ENCODE data around the gene KLF4. TPM values are rescaled to one million over a fixed set of nuclear protein-coding genes. Genes with fewer than 3 reads are reported as not detected.

KLF4 gene
- total RNA-seq, 1 donor from 2014 or later: 131 TPM

GRCh38 chr9:107460153-107461023, 29.2 kb downstream of the KLF4 start:
- no peak for TF ChIP-seq CTCF (IDR thresholded peaks at IDR 0.05)
- DNase-seq (ENCODE audit: extremely low spot score, unreplicated experiment): no peak
- Mint-ChIP-seq H3K9me3 (ENCODE audit: unreplicated experiment) (no peaks in the 10 kb centered on the region), H3K4me1 (ENCODE audit: unreplicated experiment) (peaks cover 5% of the 10 kb centered on the region), H3K4me3 (ENCODE audit: unreplicated experiment) (no peak overlapping the region), H3K27ac (ENCODE audit: unreplicated experiment) (peak overlapping the region; percentile 1), H3K27me3 (ENCODE audit: unreplicated experiment) (peaks cover 19% of the 10 kb centered on the region), H3K36me3 (ENCODE audit: unreplicated experiment) (no peaks in the 10 kb centered on the region)

- no peak for DNase-seq (ENCODE audit: extremely low spot score, unreplicated experiment)
- H3K9me3 Mint-ChIP-seq (ENCODE audit: unreplicated experiment): no peaks in the 10 kb centered on the region
- H3K4me3 Mint-ChIP-seq (ENCODE audit: unreplicated experiment): no peak overlapping the region
- H3K36me3 Mint-ChIP-seq (ENCODE audit: unreplicated experiment): no peaks in the 10 kb centered on the region
- peaks cover 3% of the 10 kb centered on the region for H3K4me1 Mint-ChIP-seq (ENCODE audit: unreplicated experiment)
- H3K27ac Mint-ChIP-seq (ENCODE audit: unreplicated experiment): no peak overlapping the region
- peaks cover 17% of the 10 kb centered on the region for H3K27me3 Mint-ChIP-seq (ENCODE audit: unreplicated experiment)
- no peak for TF ChIP-seq CTCF (IDR thresholded peaks at IDR 0.05)
Observed at GRCh38 chr9:107455425-107456135, 34.0 kb downstream of the KLF4 start.

GRCh38 chr9:107453479-107453878, 36.1 kb downstream of the KLF4 start:
- Mint-ChIP-seq H3K36me3 (ENCODE audit: unreplicated experiment) (no peaks in the 10 kb centered on the region), H3K9me3 (ENCODE audit: unreplicated experiment) (no peaks in the 10 kb centered on the region), H3K4me3 (ENCODE audit: unreplicated experiment) (no peak overlapping the region), H3K27me3 (ENCODE audit: unreplicated experiment) (peaks cover 12% of the 10 kb centered on the region), H3K27ac (ENCODE audit: unreplicated experiment) (no peak overlapping the region), H3K4me1 (ENCODE audit: unreplicated experiment) (peaks cover 3% of the 10 kb centered on the region)
- TF ChIP-seq CTCF (IDR thresholded peaks at IDR 0.05): no peak
- no peak for DNase-seq (ENCODE audit: extremely low spot score, unreplicated experiment)

GRCh38 chr9:107447834-107448233, 41.7 kb downstream of the KLF4 start:
- no peak for DNase-seq (ENCODE audit: extremely low spot score, unreplicated experiment)
- Mint-ChIP-seq H3K9me3 (ENCODE audit: unreplicated experiment) (no peaks in the 10 kb centered on the region), H3K4me3 (ENCODE audit: unreplicated experiment) (no peak overlapping the region), H3K36me3 (ENCODE audit: unreplicated experiment) (no peaks in the 10 kb centered on the region), H3K27me3 (ENCODE audit: unreplicated experiment) (peaks cover 11% of the 10 kb centered on the region), H3K4me1 (ENCODE audit: unreplicated experiment) (no peaks in the 10 kb centered on the region), H3K27ac (ENCODE audit: unreplicated experiment) (no peak overlapping the region)
- no peak for TF ChIP-seq CTCF (IDR thresholded peaks at IDR 0.05)

- Mint-ChIP-seq H3K4me1 (ENCODE audit: unreplicated experiment) (no peaks in the 10 kb centered on the region), H3K4me3 (ENCODE audit: unreplicated experiment) (no peak overlapping the region), H3K36me3 (ENCODE audit: unreplicated experiment) (no peaks in the 10 kb centered on the region), H3K9me3 (ENCODE audit: unreplicated experiment) (no peaks in the 10 kb centered on the region), H3K27me3 (ENCODE audit: unreplicated experiment) (peaks cover 11% of the 10 kb centered on the region), H3K27ac (ENCODE audit: unreplicated experiment) (no peak overlapping the region)
- DNase-seq (ENCODE audit: extremely low spot score, unreplicated experiment): no peak
- no peak for TF ChIP-seq CTCF (IDR thresholded peaks at IDR 0.05)
Observed at GRCh38 chr9:107447081-107447480, 42.5 kb downstream of the KLF4 start.

Measured in osteocyte (in vitro differentiated cells).